ENCODE data around the gene TNFRSF14.
A peak's percentile ranks its signal among the peaks of the same experiment; 100 is the strongest.

The TNFRSF14 gene

DNA sequence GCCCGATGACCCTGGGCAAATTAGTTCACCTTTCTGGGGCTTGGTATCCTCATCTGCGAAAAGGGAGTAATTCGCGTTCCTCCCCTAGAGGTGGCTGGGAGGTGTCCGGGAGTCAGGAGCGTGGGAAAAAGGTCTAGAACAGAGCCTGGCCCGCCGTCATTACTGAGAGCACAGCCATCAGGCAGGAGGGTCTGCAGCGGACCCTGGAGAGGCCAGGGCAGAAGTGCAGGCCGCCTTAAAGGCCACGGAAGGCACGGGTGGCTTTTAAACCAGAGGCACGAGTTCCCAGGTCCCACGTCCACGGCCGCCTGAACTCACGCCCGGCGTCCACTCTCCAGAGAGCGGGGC lies 30.6 kb upstream of the TNFRSF14 start:
- ATAC-seq, result 0 out of 3 replicates have a peak, but pooled peaks have one; percentile 1
- no peak for TF ChIP-seq ZNF565 (CRISPR knock-in tag; conservative IDR thresholded peaks at IDR 0.05; ENCODE audit: low read depth)
- no peak for TF ChIP-seq ZC3H10 (CRISPR knock-in tag; IDR thresholded peaks at IDR 0.05)
- no peak for TF ChIP-seq ZFP3 (CRISPR knock-in tag; IDR thresholded peaks at IDR 0.05)
- TF ChIP-seq TCF4 (CRISPR knock-in tag; IDR thresholded peaks at IDR 0.05; ENCODE audit: borderline replicate concordance), result no peak

DNA sequence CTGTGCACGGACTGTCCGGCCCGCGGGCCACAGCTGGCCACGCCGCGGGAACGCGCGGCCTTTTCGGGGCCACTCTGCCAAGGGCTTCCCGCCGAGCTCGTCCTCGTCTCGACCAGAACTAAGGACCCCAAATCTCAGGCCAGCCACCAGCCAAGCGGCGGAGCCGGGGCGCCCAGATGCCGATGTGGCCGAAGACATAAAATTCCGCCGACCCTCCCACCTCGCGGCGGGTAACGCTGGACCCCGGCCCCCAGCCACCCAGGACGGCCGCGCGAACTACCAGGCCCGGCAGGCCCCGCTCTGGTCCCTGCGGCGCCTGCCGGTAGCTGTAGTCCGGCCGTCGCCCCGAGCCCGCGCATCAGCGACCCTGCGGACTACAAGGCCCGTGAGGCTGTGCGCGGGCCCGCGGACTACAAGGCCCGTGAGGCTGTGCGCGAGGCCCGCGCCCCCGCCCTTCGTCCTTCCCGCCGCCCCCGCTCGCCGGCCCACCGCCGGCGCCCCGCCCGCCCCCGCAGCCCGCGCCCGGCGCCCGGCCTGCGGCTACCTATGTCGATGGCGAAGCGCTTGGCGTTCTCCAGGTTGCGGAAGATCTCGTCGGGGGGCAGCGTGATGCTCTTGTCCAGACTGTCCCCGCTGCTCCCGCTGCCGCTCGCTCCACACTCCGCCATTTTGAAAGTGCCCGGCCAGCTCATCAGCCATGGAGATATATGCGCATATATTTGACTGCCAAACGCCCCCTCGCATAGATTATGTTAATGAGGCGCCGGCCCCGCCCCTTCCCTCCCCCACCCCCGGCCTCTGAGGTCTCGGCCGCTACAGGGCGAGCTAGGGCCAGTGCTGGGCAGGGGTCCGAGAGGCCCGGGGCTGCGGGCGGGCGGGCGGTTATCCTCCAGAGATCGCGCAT lies 30.0 kb upstream of the TNFRSF14 start, which contains the start of gene PANK4:
Gene PANK4, minus strand, starts transcription at position 677 of the 904 bp plus-strand sequence. Its CDS starts 9 bp downstream, at position 668.
- ATAC-seq, result peak; percentile 97
- TF ChIP-seq ZNF565 (CRISPR knock-in tag; conservative IDR thresholded peaks at IDR 0.05; ENCODE audit: low read depth) (no peak), SNAI2 (CRISPR knock-in tag; IDR thresholded peaks at IDR 0.05) (peak; percentile 90), ZNF8 (CRISPR knock-in tag; IDR thresholded peaks at IDR 0.05) (no peak), ZFP3 (CRISPR knock-in tag; IDR thresholded peaks at IDR 0.05) (peak; percentile 90), CSDC2 (CRISPR knock-in tag; IDR thresholded peaks at IDR 0.05) (peak; percentile 94), ISL1 (CRISPR knock-in tag; IDR thresholded peaks at IDR 0.05) (no peak)
- TF ChIP-seq, protein P1, sequence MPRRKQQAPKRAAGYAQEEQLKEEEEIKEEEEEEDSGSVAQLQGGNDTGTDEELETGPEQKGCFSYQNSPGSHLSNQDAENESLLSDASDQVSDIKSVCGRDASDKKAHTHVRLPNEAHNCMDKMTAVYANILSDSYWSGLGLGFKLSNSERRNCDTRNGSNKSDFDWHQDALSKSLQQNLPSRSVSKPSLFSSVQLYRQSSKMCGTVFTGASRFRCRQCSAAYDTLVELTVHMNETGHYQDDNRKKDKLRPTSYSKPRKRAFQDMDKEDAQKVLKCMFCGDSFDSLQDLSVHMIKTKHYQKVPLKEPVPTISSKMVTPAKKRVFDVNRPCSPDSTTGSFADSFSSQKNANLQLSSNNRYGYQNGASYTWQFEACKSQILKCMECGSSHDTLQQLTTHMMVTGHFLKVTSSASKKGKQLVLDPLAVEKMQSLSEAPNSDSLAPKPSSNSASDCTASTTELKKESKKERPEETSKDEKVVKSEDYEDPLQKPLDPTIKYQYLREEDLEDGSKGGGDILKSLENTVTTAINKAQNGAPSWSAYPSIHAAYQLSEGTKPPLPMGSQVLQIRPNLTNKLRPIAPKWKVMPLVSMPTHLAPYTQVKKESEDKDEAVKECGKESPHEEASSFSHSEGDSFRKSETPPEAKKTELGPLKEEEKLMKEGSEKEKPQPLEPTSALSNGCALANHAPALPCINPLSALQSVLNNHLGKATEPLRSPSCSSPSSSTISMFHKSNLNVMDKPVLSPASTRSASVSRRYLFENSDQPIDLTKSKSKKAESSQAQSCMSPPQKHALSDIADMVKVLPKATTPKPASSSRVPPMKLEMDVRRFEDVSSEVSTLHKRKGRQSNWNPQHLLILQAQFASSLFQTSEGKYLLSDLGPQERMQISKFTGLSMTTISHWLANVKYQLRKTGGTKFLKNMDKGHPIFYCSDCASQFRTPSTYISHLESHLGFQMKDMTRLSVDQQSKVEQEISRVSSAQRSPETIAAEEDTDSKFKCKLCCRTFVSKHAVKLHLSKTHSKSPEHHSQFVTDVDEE (CRISPR knock-in tag; IDR thresholded peaks at IDR 0.05), result peak; percentile 98
- TF ChIP-seq, protein P2, sequence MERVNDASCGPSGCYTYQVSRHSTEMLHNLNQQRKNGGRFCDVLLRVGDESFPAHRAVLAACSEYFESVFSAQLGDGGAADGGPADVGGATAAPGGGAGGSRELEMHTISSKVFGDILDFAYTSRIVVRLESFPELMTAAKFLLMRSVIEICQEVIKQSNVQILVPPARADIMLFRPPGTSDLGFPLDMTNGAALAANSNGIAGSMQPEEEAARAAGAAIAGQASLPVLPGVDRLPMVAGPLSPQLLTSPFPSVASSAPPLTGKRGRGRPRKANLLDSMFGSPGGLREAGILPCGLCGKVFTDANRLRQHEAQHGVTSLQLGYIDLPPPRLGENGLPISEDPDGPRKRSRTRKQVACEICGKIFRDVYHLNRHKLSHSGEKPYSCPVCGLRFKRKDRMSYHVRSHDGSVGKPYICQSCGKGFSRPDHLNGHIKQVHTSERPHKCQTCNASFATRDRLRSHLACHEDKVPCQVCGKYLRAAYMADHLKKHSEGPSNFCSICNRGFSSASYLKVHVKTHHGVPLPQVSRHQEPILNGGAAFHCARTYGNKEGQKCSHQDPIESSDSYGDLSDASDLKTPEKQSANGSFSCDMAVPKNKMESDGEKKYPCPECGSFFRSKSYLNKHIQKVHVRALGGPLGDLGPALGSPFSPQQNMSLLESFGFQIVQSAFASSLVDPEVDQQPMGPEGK (CRISPR knock-in tag; IDR thresholded peaks at IDR 0.05; ENCODE audit: borderline replicate concordance), result no peak

DNA sequence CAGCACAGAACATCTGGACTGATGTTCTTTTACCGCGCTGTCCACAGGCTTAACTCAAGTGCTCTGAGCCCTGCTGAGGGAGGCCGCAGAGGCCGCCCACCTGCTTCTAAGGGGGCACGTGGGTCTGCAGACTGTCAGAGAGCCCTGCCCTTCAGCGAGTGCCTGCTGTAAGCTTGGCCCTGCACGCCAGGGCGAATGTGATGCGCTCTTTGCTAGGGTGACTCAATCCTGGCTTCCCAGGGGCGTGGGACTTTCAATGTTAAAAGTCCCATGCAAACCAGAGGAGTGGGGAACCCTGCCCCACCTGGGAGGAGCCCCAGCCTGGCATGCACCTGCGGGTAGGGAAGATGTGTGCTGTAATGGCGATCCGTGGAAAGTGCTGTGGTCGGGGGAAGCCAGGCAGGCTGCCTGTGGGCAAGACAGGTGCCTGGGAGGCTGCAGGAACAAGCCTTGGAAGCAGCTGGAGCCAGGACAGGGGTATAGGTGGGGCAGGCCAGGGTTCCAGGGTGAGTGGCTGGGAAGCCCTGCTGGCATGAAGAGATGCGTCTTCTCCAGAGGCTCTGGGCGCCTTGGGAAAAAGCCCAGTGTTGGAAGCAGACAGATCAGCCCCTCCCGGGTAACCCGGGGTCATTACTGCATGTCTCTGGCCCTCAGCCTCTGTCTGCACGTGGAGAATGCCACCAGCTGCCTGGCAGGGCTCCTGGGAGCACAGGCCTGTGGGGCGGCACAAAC lies 29.2 kb upstream of the TNFRSF14 start:
- ATAC-seq, result peak; percentile 20; the same call in 2 of the 3 replicates
- TF ChIP-seq, protein P2 (CRISPR knock-in tag; IDR thresholded peaks at IDR 0.05; ENCODE audit: borderline replicate concordance), result no peak
- TF ChIP-seq OSR1 (CRISPR knock-in tag; IDR thresholded peaks at IDR 0.05), result no peak
- TF ChIP-seq, protein P1 (CRISPR knock-in tag; IDR thresholded peaks at IDR 0.05), result no peak
- no peak for TF ChIP-seq GLIS3 (CRISPR knock-in tag; IDR thresholded peaks at IDR 0.05)
- TF ChIP-seq ARNTL (CRISPR knock-in tag; IDR thresholded peaks at IDR 0.05; ENCODE audit: borderline replicate concordance, low read depth), result no peak
- no peak for TF ChIP-seq CSDC2 (CRISPR knock-in tag; IDR thresholded peaks at IDR 0.05)
- TF ChIP-seq ZNF565 (CRISPR knock-in tag; conservative IDR thresholded peaks at IDR 0.05; ENCODE audit: low read depth), result no peak
- TF ChIP-seq BACH2 (CRISPR knock-in tag; IDR thresholded peaks at IDR 0.05; ENCODE audit: borderline replicate concordance), result no peak
- no peak for TF ChIP-seq ZC3H10 (CRISPR knock-in tag; IDR thresholded peaks at IDR 0.05)

DNA sequence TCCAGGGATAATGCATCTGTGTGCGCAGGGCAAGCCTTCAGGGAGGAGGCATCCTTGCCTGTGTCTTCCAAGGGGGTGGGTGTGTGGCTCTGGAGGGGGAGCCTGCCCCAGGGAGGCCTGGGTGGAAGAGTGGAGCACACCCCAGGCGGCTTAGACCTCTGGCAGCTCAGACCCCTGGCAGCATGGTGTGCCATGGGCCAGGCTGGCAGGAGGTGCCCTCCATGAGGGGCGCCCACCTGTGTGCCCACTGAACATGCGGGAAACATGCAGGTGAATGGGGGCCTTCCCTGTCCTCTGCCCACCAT lies 28.7 kb upstream of the TNFRSF14 start:
- no peak for TF ChIP-seq ISL1 (CRISPR knock-in tag; IDR thresholded peaks at IDR 0.05)
- no peak for TF ChIP-seq CSDC2 (CRISPR knock-in tag; IDR thresholded peaks at IDR 0.05)
- no peak for ATAC-seq

Measured in SK-N-SH treated with all-trans-retinoic acid at 6 μM for 48 hours (cell line).